Stromal cell of bone marrow (primary cell): ENCODE data around the gene LYSET.
"Not testable (repeated sequence)": the region's sequence is repeated elsewhere in the genome, so short reads cannot be mapped to it uniquely, and the experiment has no call there.

Source experiments
- DNase-seq: peaks from one replicate; pipeline ENCODE4 v3.0.0-alpha.2; 2012; ENCODE audit warnings: low read depth

Gene LYSET

DNA sequence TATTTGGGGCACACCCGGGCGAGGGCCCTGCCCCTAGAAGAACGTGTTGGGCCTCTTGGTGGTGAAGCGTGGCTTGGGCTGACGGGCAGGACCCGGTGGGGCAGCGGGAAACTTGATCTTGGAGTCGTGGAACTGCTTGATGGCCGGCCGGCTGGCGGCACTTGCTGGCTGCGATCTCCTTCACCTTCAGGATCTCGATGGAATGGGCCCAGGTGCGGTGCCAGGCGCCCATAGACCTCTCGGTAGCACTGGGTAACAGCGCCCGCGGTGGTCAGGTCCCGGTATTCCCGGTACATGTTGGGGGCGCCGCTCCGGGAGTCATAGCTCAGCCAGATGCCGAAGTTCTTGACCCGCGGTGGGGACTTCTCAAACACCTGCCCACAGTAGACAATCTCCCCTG is 38.4 kb downstream of the LYSET start:
- DNase-seq: no peak

DNA sequence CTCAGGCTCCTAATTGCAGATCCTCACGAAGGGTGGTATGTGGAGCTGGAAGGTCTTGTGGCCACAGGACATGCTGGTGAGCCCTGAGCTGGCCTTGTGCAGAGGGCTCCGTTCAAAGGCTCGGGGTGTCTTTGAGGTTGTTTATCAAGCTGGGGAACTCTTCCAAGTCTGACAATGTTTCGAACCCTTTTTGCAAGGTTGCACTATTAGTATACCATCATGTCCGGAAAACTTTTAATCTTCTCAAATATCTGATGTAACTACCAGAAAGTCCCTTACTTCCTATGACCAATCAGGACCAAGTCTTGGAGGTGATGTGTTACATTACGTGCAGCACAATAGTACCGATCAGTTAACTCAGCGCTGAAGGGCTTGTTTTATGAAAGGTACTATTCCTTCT is 43.4 kb downstream of the LYSET start:
- DNase-seq: no peak

DNA sequence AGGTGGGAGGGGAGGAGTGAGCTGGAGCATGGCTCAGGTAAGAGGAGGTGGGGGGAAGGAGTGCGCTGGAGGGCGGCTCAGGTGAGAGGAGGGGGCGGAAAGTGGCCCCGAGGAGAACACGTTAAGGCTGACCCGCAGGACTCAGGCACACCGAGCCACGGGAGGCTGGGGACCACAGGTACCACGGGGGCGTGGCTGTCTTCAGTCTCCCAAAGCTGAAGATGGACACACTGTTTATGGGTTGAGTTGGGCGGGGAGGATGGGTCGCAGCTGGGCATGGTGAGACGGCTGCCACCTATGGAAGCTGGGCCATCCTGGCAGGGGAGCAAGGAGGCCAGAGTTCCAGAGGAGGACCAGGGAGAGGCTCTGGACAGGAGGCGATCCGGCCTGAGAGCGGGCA is 45.4 kb downstream of the LYSET start:
- DNase-seq: no peak

DNA sequence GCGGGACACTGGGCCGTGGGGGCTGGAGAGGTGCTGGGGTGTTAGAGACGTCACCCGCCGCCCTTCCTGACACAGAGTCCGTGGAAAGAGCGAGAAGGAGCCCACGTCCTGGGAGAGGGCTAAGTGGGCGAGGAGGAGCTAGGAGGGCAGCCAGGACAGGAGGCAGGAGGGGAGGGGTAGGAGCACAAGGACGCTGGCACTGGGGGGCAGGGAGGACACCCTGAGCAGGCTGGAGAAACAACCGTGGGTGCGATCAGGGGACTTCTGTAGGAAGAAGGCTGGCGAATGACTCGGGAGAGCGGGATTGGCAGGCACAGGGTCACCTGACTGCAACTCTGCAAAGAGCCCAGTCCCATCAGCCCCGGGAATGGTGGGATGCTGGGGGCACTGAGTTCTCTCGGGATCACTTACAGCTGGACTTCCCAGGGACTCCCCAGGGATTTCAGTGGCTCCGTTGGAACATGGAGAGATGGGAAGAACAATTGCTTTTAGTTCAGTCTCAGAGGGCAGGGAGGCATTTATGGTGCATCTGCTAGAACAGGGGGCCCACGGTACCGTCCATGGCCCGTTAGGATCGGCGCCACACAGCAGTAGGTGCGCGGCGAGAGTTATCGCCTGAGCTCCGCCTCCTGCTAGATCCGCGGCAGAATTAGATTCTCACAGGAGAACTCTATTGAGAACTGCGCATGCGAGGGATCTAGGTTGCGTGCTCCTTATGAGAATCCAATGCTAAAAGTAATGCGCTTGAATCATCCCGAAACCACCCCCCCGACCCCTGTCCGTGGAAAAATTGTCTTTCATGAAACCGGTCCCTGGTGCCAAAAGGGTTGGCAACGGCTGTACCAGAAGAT is 46.2 kb downstream of the LYSET start:
- DNase-seq: no peak

DNA sequence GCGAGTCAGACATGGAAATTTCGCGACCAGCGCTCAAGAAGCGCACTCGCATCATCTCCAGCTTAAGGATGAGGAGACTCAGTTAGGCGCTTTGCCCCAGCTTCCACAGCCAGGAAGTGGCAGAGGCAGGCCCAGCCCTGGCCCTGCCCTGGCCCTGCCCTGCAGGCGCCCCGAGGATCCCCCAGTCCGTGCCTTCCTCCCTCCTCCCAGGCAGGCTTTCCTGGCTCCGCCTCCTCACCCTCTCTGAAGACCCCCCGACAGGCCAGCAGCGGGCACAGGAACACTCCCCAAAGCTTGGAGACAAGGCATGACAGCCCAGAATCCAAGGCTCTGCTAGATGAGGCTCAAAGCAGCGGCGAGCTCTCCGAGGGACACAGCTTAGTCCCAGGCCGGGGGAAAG is 47.0 kb downstream of the LYSET start:
- DNase-seq: no peak

DNA sequence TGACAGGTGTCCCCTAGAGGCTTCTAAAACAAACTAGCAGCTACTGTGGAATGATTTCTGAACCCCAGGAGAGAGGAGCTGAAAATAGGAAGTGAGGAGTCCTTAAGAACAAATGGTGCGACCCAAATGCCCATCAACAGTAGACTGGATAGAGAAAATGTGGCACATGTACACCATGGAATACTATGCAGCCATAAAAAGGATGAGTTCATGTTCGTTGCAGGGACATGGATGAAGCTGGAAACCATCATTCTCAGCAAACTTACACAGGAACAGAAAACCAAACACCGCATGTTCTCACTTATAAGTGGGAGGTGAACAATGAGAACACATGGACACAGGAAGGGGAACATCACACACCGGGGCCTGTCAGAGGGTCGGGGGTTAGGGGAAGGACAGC is 48.0 kb downstream of the LYSET start:
- not testable (repeated sequence) for DNase-seq

DNA sequence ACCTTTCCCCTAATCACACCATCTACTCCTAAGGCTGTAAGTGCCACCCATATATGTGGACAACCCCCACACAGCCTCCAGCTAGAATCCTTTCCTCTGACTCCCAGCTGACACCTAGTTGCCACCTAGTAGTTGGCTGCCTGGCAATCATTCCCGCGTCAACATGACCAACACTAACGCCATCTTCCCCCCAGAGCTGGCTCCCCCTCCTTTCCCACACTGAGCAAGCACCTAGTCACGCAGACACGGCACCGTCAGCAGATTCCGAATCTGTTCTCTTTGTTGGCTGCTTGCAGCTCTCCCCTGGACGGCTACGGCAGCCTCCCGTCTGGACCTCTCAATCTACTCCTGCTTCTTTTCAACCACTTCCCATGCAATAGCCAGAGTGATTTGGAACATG is 49.7 kb downstream of the LYSET start:
- DNase-seq: peak; percentile 51
